Effector memory CD8-positive, alpha-beta T cell (primary cell): ENCODE results near the gene CXCL12.
A peak's percentile ranks its signal among the peaks of the same experiment; 100 is the strongest.

Source experiments
- ATAC-seq: fragments of 150-1000 bp; cut with Tn5 transposase; replicated peaks from 2 replicates; pipeline ENCODE4 v1.10.0; 2021; ENCODE audit warnings: mild to moderate bottlenecking, moderate library complexity
- DNase-seq, 3 experiments: peaks; one replicate each; pipeline ENCODE4 v3.0.0; 2021
- H3K27ac Mint-ChIP-seq, 2 donors: one replicate each; pipeline ENCODE4 v1.8.0; 2022; ENCODE audit warnings: mild to moderate bottlenecking in 2 of 2, mixed read lengths in 2 of 2, moderate library complexity in 2 of 2
- H3K27me3 Mint-ChIP-seq, 2 donors: one replicate each; pipeline ENCODE4 v1.8.0; 2022; ENCODE audit warnings: mixed read lengths in 2 of 2
- H3K36me3 Mint-ChIP-seq: one replicate; pipeline ENCODE4 v1.8.0; 2022; ENCODE audit warnings: mild to moderate bottlenecking, moderate library complexity, mixed read lengths; ENCODE audit not compliant: insufficient read depth
- H3K4me1 Mint-ChIP-seq, 2 donors: one replicate each; pipeline ENCODE4 v1.8.0; 2022; ENCODE audit warnings: low read depth in 2 of 2, mixed read lengths in 2 of 2
- H3K4me3 Mint-ChIP-seq, 2 donors: one replicate each; pipeline ENCODE4 v1.8.0; 2022; ENCODE audit warnings: mild to moderate bottlenecking in 2 of 2, mixed read lengths in 2 of 2, moderate library complexity in 2 of 2
- H3K9me3 Mint-ChIP-seq, 2 donors: one replicate each; pipeline ENCODE4 v1.8.0; 2022; ENCODE audit warnings: mixed read lengths in 2 of 2

The CXCL12 gene

DNA sequence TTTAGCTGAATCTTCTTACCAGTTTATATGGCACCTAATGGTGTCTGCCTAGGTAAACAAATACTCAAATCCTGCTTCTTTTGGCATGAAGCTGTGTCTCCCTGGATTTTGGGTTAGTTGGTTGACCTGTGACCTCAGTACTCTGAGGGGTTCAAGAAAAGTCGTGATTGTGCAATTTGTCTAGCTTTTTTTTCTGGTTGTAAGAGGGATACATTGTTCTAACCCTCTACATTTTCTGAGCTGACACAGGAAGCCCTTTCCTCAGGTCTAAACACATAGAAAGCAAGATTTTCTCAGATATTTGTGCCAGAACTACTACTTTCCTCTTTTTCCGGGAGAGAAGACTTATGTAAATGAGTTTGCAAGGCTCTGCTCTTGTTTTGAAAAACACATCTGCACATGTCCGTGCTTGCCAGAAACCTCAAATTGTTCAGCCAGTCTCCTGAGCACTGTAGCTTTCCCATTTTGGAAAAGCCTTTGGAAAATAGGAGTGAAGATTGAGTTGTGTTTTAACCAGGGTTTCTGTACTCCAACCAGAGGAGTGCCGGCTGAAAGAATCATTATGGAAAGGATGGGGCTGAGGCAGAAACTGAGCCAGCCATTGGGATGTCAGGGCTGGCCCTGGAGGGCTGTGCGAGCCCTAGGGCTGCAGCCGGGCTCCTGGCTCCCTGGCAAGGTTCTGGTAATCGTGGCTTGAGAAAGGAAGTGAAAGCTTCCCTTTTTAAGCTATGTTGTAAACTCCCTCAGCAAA lies 31.3 kb upstream of the CXCL12 start:
- Mint-ChIP-seq H3K27ac (no peak overlapping the region), H3K36me3 (no peaks in the 10 kb centered on the region), H3K4me3 (no peak overlapping the region), H3K4me1 (no peaks in the 10 kb centered on the region), H3K9me3 (peaks cover 5 to 7% of the 10 kb centered on the region in 2 donors), H3K27me3 (peaks cover 50 to 73% of the 10 kb centered on the region in 2 donors)
- DNase-seq (no peak), ATAC-seq (no peak)

GRCh38 chr10:44415121-44415520 lies 30.2 kb upstream of the CXCL12 start:
- DNase-seq = no peak
- Mint-ChIP-seq H3K4me3 (no peak overlapping the region), H3K27me3 (peaks cover 61 to 82% of the 10 kb centered on the region in 2 donors), H3K36me3 (no peaks in the 10 kb centered on the region), H3K27ac (no peak overlapping the region), H3K4me1 (no peaks in the 10 kb centered on the region), H3K9me3 (peaks cover 5 to 7% of the 10 kb centered on the region in 2 donors)
- ATAC-seq = no peak

GRCh38 chr10:44413416-44413815 lies 28.5 kb upstream of the CXCL12 start:
- H3K27me3 Mint-ChIP-seq = peaks cover 73 to 78% of the 10 kb centered on the region in 2 donors
- H3K36me3 Mint-ChIP-seq = no peaks in the 10 kb centered on the region
- ATAC-seq = no peak
- no peak for DNase-seq
- no peak overlapping the region for H3K4me3 Mint-ChIP-seq
- no peak overlapping the region for H3K27ac Mint-ChIP-seq
- no peaks in the 10 kb centered on the region for H3K4me1 Mint-ChIP-seq
- H3K9me3 Mint-ChIP-seq = peaks cover 5 to 7% of the 10 kb centered on the region in 2 donors

DNA sequence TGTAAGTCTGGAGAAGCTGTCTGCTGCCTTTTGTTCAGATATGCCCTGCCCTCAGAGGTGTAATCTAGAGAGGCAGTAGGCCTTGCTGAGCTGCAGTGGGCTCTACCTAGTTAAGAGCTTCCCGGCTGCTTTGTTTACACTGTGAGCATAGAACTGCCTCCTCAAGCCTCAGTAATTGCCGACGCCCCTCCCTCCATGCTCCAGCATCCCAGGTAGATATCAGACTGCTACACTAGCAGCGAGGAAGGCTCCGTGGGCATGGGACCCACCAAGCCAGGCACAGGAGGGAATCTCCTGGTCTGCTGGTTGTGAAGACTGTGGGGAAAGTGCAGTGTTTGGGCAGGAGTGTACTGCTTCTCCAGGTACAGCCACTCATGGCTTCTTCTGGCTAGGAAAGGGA lies 26.4 kb upstream of the CXCL12 start:
- Mint-ChIP-seq H3K27ac (no peak overlapping the region), H3K9me3 (peaks cover 5 to 7% of the 10 kb centered on the region in 2 donors), H3K27me3 (peaks cover 58 to 67% of the 10 kb centered on the region in 2 donors), H3K4me3 (no peak overlapping the region), H3K36me3 (no peaks in the 10 kb centered on the region), H3K4me1 (no peaks in the 10 kb centered on the region)
- no peak for ATAC-seq
- DNase-seq = no peak

DNA sequence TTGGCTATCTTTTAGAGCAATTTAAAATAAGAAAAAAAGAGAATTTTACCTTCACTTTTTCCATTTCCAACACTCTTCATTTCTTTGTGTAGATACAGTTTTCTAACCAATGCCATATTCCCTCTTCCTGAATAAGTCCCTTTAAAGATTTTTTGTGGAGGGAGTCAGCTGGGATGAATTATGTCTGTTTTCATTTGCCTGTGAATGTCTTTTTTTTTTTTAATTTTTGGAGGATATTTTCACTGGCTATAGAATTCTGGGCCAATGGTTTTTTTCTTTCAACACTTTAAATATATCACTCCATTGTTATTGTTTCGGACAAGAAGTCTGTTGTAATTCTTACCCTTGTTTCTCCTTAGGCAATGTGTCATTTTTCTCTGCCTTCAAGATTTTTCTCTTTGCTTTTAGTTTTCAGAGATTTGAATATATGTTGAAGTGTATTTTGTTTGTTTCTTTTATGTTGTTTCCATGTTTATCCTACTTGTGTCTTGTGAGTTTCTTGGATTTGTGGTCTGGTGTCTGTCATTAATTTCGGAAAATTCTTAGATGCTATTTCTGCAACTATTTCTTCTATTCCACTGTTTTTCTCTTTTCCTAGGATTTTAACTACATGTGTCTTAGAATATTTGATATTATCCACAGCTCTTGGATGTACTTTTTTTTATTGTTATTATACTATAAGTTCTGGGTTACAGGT lies 20.0 kb upstream of the CXCL12 start:
- peaks cover 0 to 5% of the 10 kb centered on the region in 2 donors for H3K4me1 Mint-ChIP-seq
- no peak overlapping the region for H3K27ac Mint-ChIP-seq
- no peak for ATAC-seq

GRCh38 chr10:44402465-44403195 lies 17.7 kb upstream of the CXCL12 start:
- Mint-ChIP-seq H3K27ac (no peak overlapping the region), H3K4me1 (peaks cover 0 to 5% of the 10 kb centered on the region in 2 donors), H3K9me3 (no peaks in the 10 kb centered on the region), H3K36me3 (no peaks in the 10 kb centered on the region), H3K27me3 (peaks cover 9 to 36% of the 10 kb centered on the region in 2 donors), H3K4me3 (peak overlapping the region in 1 of 2 donors; percentile 41)
- no peak for DNase-seq
- ATAC-seq = no peak

More for the DNA sequence above, 20.0 kb upstream of the CXCL12 start:
- Mint-ChIP-seq H3K27me3 (peaks cover 15 to 32% of the 10 kb centered on the region in 2 donors), H3K4me3 (no peak overlapping the region), H3K9me3 (no peaks in the 10 kb centered on the region), H3K36me3 (no peaks in the 10 kb centered on the region)
- no peak for DNase-seq

- H3K9me3 Mint-ChIP-seq = no peaks in the 10 kb centered on the region
- H3K4me3 Mint-ChIP-seq = no peak overlapping the region
- ATAC-seq = no peak
Measured at GRCh38 chr10:44400541-44400940, 15.6 kb upstream of the CXCL12 start.

GRCh38 chr10:44399659-44400451 lies 15.0 kb upstream of the CXCL12 start:
- H3K36me3 Mint-ChIP-seq = no peaks in the 10 kb centered on the region
- peaks cover 26 to 54% of the 10 kb centered on the region in 2 donors for H3K27me3 Mint-ChIP-seq
- ATAC-seq (no peak), DNase-seq (no peak)
- H3K9me3 Mint-ChIP-seq = no peaks in the 10 kb centered on the region
- H3K4me3 Mint-ChIP-seq = no peak overlapping the region
- no peak overlapping the region for H3K27ac Mint-ChIP-seq
- H3K4me1 Mint-ChIP-seq = peaks cover 0 to 5% of the 10 kb centered on the region in 2 donors

More at GRCh38 chr10:44400541-44400940, 15.6 kb upstream of the CXCL12 start:
- Mint-ChIP-seq H3K4me1 (peaks cover 0 to 5% of the 10 kb centered on the region in 2 donors), H3K27ac (no peak overlapping the region), H3K27me3 (peaks cover 23 to 47% of the 10 kb centered on the region in 2 donors), H3K36me3 (no peaks in the 10 kb centered on the region)
- no peak for DNase-seq

DNA sequence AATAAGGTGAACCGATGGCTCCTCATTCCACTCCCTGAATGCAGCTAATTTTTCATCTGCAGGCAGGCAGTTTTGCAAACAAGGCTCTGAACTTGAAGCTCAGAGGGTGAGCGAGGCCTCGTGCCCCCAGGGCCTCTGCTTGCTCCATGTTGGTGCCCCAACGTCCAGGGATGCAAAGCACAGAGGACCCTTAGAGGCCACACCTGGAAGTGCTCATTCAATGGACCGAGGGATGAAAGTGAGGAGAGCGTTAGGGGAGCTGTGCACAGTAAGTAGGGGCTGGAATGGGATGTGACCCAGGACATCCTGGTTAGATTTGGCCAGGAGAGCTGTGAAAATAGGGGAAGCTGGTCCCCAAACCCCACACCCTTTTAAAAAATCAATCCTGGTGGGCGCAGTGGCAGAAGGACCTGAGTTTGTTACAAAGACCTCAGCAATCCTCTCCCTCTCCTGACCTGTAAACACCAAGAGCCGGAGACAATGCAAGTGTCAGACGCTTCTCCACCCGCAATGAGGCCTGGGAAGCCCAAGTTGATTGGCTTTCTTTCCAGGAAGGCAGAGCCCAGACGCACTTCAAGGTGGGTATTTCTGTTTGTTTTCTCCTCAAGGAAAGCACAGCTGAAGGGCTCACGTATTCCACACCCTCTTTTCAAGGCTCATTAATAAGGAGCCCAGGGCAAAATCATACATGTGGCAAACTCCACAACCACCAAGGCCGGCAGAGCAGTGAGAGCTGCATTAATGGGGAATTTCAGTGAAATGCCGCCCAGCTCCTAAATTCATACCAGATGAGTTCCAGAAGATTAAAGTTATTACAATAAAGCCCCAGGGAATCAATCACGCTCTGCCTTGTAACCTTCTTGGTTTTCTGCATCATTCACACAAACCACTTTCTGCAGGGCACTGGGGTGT lies 14.1 kb upstream of the CXCL12 start:
- Mint-ChIP-seq H3K4me3 (no peak overlapping the region), H3K27me3 (peaks cover 26 to 58% of the 10 kb centered on the region in 2 donors), H3K27ac (no peak overlapping the region), H3K4me1 (peaks cover 0 to 5% of the 10 kb centered on the region in 2 donors), H3K36me3 (no peaks in the 10 kb centered on the region), H3K9me3 (no peaks in the 10 kb centered on the region)
- DNase-seq (no peak), ATAC-seq (no peak)

DNA sequence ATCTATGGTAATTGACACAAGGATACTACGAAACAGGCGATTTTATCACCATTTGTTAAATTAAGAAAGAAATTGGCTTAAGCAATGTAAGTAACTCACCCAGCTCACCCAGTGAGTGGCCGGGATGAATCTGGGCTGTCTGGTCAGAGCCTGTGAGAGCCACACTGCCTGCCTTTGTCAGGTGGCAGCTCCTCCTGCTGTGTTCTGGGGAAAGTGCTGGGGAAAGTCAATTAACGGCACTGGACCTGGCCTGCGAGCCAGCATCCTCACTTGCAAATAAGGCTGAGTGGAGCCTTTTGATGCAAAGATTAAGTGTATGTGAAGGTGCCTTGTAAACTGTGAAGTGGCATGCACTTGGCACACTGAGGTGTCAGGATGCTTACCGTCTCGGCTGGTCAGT lies 13.4 kb upstream of the CXCL12 start:
- H3K27me3 Mint-ChIP-seq = peaks cover 26 to 66% of the 10 kb centered on the region in 2 donors
- H3K4me1 Mint-ChIP-seq = peaks cover 0 to 5% of the 10 kb centered on the region in 2 donors
- H3K27ac Mint-ChIP-seq = no peak overlapping the region
- ATAC-seq = no peak
- DNase-seq = no peak
- H3K4me3 Mint-ChIP-seq = no peak overlapping the region
- H3K36me3 Mint-ChIP-seq = no peaks in the 10 kb centered on the region
- no peaks in the 10 kb centered on the region for H3K9me3 Mint-ChIP-seq

DNA sequence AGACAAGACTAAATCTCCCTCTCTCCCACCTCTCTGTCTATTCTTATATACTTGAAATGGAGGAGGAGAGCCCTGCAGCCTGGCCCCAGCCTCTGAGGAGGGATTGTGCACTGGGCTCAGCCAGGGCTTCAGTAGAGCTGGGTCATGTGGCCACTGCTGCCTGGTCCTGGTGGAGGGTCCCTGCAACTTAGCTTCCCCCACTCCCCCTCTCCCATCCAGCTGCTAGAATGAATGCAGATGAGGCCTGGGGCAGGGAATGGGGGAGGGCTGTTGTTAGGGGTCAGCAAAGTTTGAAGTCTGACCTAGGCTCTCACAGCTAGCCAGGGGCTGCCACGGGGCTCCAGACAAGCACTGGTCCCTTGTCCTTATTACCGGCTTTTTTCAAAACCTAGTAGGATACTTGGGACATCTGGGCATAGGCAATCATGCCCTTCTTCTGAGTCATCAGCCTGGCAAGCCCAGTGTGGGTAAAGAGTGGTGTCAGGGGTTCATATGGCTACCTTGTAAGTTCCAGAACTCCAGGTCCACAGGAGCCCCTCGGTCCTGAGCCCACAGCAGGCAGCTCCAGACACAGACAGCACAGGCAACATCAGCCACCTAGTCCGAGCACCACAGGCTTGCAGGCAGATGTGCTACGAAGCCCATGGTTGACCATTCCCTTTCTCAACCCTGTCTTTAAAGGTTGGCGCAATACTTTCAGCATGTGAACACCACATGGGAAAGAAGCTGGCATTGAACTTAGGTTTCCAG lies 12.8 kb upstream of the CXCL12 start:
- ATAC-seq (no peak), DNase-seq (no peak)
- no peaks in the 10 kb centered on the region for H3K9me3 Mint-ChIP-seq
- H3K36me3 Mint-ChIP-seq = no peaks in the 10 kb centered on the region
- H3K4me1 Mint-ChIP-seq = peaks cover 0 to 2% of the 10 kb centered on the region in 2 donors
- no peak overlapping the region for H3K27ac Mint-ChIP-seq
- H3K4me3 Mint-ChIP-seq = no peak overlapping the region
- H3K27me3 Mint-ChIP-seq = peaks cover 30 to 68% of the 10 kb centered on the region in 2 donors
